HepG2 (cell line): ENCODE results near the gene TNFRSF18. TPM values are rescaled to one million over a fixed set of nuclear protein-coding genes. Genes with fewer than 3 reads are reported as not detected.

Experiments used
- FLYWCH1 ChIP-seq: sonication (generic); formaldehyde crosslinking; IDR thresholded peaks from 2 replicates; pipeline ENCODE4 v1.8.1; 2023; ENCODE audit warnings: mild to moderate bottlenecking, missing genetic modification reagents
- GABPA ChIP-seq, 2 experiments: IDR thresholded peaks; 2 replicates each; pipeline ENCODE4 v1.6.1; 2011 to 2016; ENCODE audit warnings: low read depth in 2 of 2, low read length in 1 of 2, missing biosample characterization in 1 of 2, missing genetic modification characterization in 1 of 2
- HOXA7 ChIP-seq: sonication (generic); formaldehyde crosslinking; IDR thresholded peaks from 2 replicates; pipeline ENCODE4 v1.8.1; 2022; ENCODE audit warnings: mild to moderate bottlenecking, missing genetic modification reagents, moderate library complexity
- KIAA2018 ChIP-seq: sonication (generic); formaldehyde crosslinking; IDR thresholded peaks from 2 replicates; pipeline ENCODE4 v1.5.0; 2020; ENCODE audit warnings: mild to moderate bottlenecking, missing genetic modification reagents, borderline replicate concordance
- MED1 ChIP-seq: sonication (generic); formaldehyde crosslinking; IDR thresholded peaks from 2 replicates; pipeline ENCODE4 v1.4.0; 2020; ENCODE audit warnings: missing genetic modification reagents
- PHF20 ChIP-seq: sonication (generic); formaldehyde crosslinking; IDR thresholded peaks from 2 replicates; pipeline ENCODE4 v1.5.0; 2020; ENCODE audit warnings: mild to moderate bottlenecking, missing genetic modification reagents
- RBFOX2 ChIP-seq: fragments of 200-400 bp; formaldehyde crosslinking; IDR thresholded peaks from 2 replicates; pipeline ENCODE4 v1.6.1; 2017; ENCODE audit warnings: low read depth, mild to moderate bottlenecking, low read length
- SIN3A ChIP-seq: IDR thresholded peaks from 2 replicates; pipeline ENCODE4 v1.6.1; 2011; ENCODE audit warnings: low read depth, mild to moderate bottlenecking, control low read depth, low read length, borderline replicate concordance
- ZFP36 ChIP-seq: fragments of 150-350 bp; IDR thresholded peaks from 2 replicates; pipeline ENCODE4 v1.6.1; 2018; ENCODE audit warnings: borderline replicate concordance, low read length, low read depth; ENCODE audit not compliant: partially characterized antibody
- ZFP91 ChIP-seq: sonication (generic); formaldehyde crosslinking; IDR thresholded peaks from 2 replicates; pipeline ENCODE4 v1.9.0; 2022; ENCODE audit warnings: missing genetic modification reagents, mild to moderate bottlenecking, borderline replicate concordance
- ZNF329 ChIP-seq: sonication (generic); formaldehyde crosslinking; IDR thresholded peaks from 2 replicates; pipeline ENCODE4 v1.9.0; 2021; ENCODE audit warnings: low read depth, mild to moderate bottlenecking, missing genetic modification reagents
- ZNF446 ChIP-seq: sonication (generic); formaldehyde crosslinking; IDR thresholded peaks from 2 replicates; pipeline ENCODE4 v1.5.0; 2020; ENCODE audit warnings: mild to moderate bottlenecking, missing genetic modification reagents
- ZNF605 ChIP-seq: sonication (generic); formaldehyde crosslinking; IDR thresholded peaks from 2 replicates; pipeline ENCODE4 v1.8.0; 2022; ENCODE audit warnings: mild to moderate bottlenecking, missing genetic modification reagents
- ZNF687 ChIP-seq: sonication (generic); formaldehyde crosslinking; IDR thresholded peaks from 2 replicates; pipeline ENCODE4 v1.5.1; 2020; ENCODE audit warnings: mild to moderate bottlenecking, missing genetic modification reagents, moderate library complexity
- polyA plus RNA-seq, 8 experiments: library from polyadenylated mRNA; depleted of rRNA in 3 of 8; stranded (reverse) in 7 of 8; unstranded in 1 of 8; fragments of >200 nt; fragmentation: Illumina TruSeq in 4 of 8; extraction: Trizol in 4 of 8; gene quantifications; 2 replicates each; pipeline versions ENCODE4 v1.2.1 to v1.2.3, GENCODE V29; 2011 to 2016; ENCODE audit warnings: low read depth in 4 of 8, missing spikeins in 1 of 8, mixed read lengths in 1 of 8; ENCODE audit not compliant: insufficient read depth in 1 of 8
- total RNA-seq, 5 experiments: library from RNA; depleted of rRNA; stranded (reverse); fragments of >200 nt; fragmentation: Illumina TruSeq; extraction: Trizol; gene quantifications; 2 replicates each; pipeline ENCODE4 v1.2.3, GENCODE V29; 2016; ENCODE audit warnings: low read depth in 1 of 5

The TNFRSF18 gene
- total and polyA plus RNA-seq, 2 of the 13 experiments (the other 11 are each of a cell fraction or from before 2014, with no cell fraction given) = not detected

- TF ChIP-seq KIAA2018 = no peak
- no peak for TF ChIP-seq FLYWCH1 (CRISPR knock-in tag)
- peak; percentile 99 for TF ChIP-seq ZNF687 (CRISPR knock-in tag)
- TF ChIP-seq GABPA (IDR thresholded peaks at IDR 0.05; ENCODE audit: low read depth, low read length) = no peak
- peak; percentile 32; the same call in 1 of the 2 replicates for TF ChIP-seq GABPA (CRISPR knock-in tag; IDR thresholded peaks at IDR 0.05; ENCODE audit: low read depth)
- TF ChIP-seq ZNF329 (CRISPR knock-in tag) = 0 out of 2 replicates have a peak, but pooled peaks have one; percentile 44
- peak; percentile 72; the same call in 1 of the 2 replicates for TF ChIP-seq ZFP91 (CRISPR knock-in tag)
- TF ChIP-seq ZFP36 = no peak
- TF ChIP-seq ZNF446 (CRISPR knock-in tag) = 0 out of 2 replicates have a peak, but pooled peaks have one; percentile 61
- peak; percentile 69; the same call in 1 of the 2 replicates for TF ChIP-seq ZNF605
- TF ChIP-seq PHF20 = peak; percentile 34; the same call in 1 of the 2 replicates
- TF ChIP-seq SIN3A = peak; percentile 56; the same call in 1 of the 2 replicates
- TF ChIP-seq MED1 (CRISPR knock-in tag) = peak; percentile 75; the same call in 1 of the 2 replicates
- TF ChIP-seq RBFOX2 = peak; percentile 66; the same call in 1 of the 2 replicates
- no peak for TF ChIP-seq HOXA7 (CRISPR knock-in tag)
Measured at GRCh38 chr1:1239614-1240347, 33.4 kb upstream of the TNFRSF18 start (continued).
